Endodermal cell (in vitro differentiated cells): ENCODE data around the gene CCDC142. TPM values are rescaled to one million over a fixed set of nuclear protein-coding genes. Genes with fewer than 3 reads are reported as not detected.

Experiments
- DNase-seq: peaks from one replicate; pipeline ENCODE4 v3.0.0-alpha.2; 2017
- H3K27ac ChIP-seq: 2 replicates; pipeline ENCODE4 v1.5.1; 2013; ENCODE audit warnings: mild to moderate bottlenecking, low read depth, low read length, moderate library complexity
- H3K27me3 ChIP-seq: 2 replicates; pipeline ENCODE4 v1.6.1; 2013; ENCODE audit warnings: mild to moderate bottlenecking, low read length, moderate library complexity; ENCODE audit not compliant: insufficient read depth, control insufficient read depth, poor library complexity, severe bottlenecking
- H3K36me3 ChIP-seq: 2 replicates; pipeline ENCODE4 v1.7.0; 2013; ENCODE audit warnings: mild to moderate bottlenecking, low read length, moderate library complexity; ENCODE audit not compliant: control insufficient read depth, insufficient read depth
- H3K4me1 ChIP-seq: one replicate; pipeline ENCODE4 v1.7.0; 2013; ENCODE audit warnings: low read length; ENCODE audit not compliant: control insufficient read depth, insufficient read depth
- H3K4me3 ChIP-seq: 2 replicates; pipeline ENCODE4 v1.5.1; 2013; ENCODE audit warnings: mild to moderate bottlenecking, low read length, moderate library complexity
- H3K9ac ChIP-seq: 2 replicates; pipeline ENCODE4 v1.6.1; 2013; ENCODE audit warnings: mild to moderate bottlenecking, low read length, moderate library complexity; ENCODE audit not compliant: poor library complexity, severe bottlenecking; ENCODE audit errors: extremely low read depth
- H3K9me3 ChIP-seq: 2 replicates; pipeline ENCODE4 v1.6.1; 2013; ENCODE audit warnings: mild to moderate bottlenecking, low read length, moderate library complexity; ENCODE audit not compliant: control insufficient read depth
- H3K27ac Mint-ChIP-seq: 2 replicates; pipeline ENCODE4 v1.8.0; 2020; ENCODE audit warnings: mixed read lengths
- H3K27me3 Mint-ChIP-seq: 2 replicates; pipeline ENCODE4 v1.8.0; 2021; ENCODE audit warnings: mild to moderate bottlenecking, mixed read lengths; ENCODE audit not compliant: insufficient read depth
- H3K36me3 Mint-ChIP-seq: 2 replicates; pipeline ENCODE4 v1.8.0; 2020; ENCODE audit warnings: low read depth, mixed read lengths
- H3K4me1 Mint-ChIP-seq: 2 replicates; pipeline ENCODE4 v1.8.0; 2020; ENCODE audit warnings: mixed read lengths
- H3K4me3 Mint-ChIP-seq: 2 replicates; pipeline ENCODE4 v1.8.0; 2020; ENCODE audit warnings: mild to moderate bottlenecking, moderate library complexity, mixed read lengths
- H3K9me3 Mint-ChIP-seq: 2 replicates; pipeline ENCODE4 v1.8.0; 2020; ENCODE audit warnings: mild to moderate bottlenecking, mixed read lengths
- WGBS, 2 experiments: methylation state at CpG; one replicate each; pipeline versions ENCODE4 v1.1.5 to v1.1.7; 2013; ENCODE audit warnings: missing lambda C conversion rate in 2 of 2, mixed read lengths in 1 of 2; ENCODE audit not compliant: insufficient coverage in 1 of 2, insufficient read length in 1 of 2; 5-methylcytosine and 5-hydroxymethylcytosine counted together
- total RNA-seq, 2 donors: library from RNA; stranded (reverse); fragmentation: NEBNext Ultra II Directional in 1 of 2; extraction: Animal tissue kit (Norgen Biotek cat#: 25700) in 1 of 2; gene quantifications; 2 replicates in 1 of 2; 3 replicates in 1 of 2; pipeline ENCODE4 v1.2.1, GENCODE V29; 2021
- TF ChIP-seq, protein P1 (sequence below): fragments of 200-600 bp; sonication (generic); conservative IDR thresholded peaks from 2 replicates; pipeline ENCODE4 v1.5.0; 2021; ENCODE audit warnings: antibody characterized with exemption, mild to moderate bottlenecking

Gene CCDC142
- total RNA-seq, 2 donors from 2014 or later, result 19.0 to 24.7 TPM

DNA sequence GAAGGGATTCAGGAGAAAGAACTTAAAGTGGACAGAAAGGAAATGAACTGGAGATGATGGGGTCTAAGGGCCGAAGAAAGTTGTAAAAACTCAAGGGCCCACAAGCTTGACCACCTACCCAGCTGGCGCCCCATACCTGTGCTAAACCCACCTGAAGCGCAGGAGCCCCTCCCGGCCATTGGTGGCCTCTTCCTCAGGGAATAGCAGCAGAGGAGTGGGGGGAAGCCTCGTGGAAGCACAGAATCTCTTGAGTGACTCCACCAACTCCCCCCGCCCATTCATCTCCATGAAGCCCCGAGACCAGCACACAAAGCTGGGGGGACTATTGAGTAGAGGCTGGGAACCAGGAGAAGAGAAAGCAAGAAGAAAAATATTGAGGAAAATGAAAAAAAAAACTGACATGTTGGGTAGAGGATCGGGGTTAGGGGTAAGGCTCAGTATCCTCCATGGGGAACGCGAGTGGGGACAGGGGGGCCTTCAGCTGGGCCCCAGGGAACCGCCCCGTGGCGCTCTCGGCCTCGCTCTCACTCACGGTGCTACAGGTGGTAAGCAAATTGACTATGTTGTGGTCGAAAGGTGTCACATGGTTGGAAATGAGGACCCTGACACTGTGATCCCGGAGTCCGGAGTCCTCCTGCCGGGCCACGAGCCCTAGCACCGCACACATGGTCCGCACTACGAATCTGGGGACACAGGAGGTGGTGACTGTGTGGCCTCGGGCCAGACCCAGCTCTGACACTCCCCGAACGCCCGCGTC lies 46.0 kb upstream of the CCDC142 start:
- Mint-ChIP-seq H3K9me3 (no peaks in the 10 kb centered on the region), H3K4me1 (peaks cover 7% of the 10 kb centered on the region), H3K36me3 (peaks cover 32% of the 10 kb centered on the region), H3K27me3 (peaks cover 5% of the 10 kb centered on the region), H3K4me3 (peak overlapping the region; percentile 98), H3K27ac (peak overlapping the region; percentile 98)
- Histone ChIP-seq H3K9me3 (no peaks in the 10 kb centered on the region), H3K4me3 (peak overlapping the region; percentile 99), H3K9ac (peak overlapping the region; percentile 90), H3K36me3 (peaks cover 35% of the 10 kb centered on the region), H3K27ac (peak overlapping the region; percentile 45), H3K27me3 (peaks cover 4% of the 10 kb centered on the region), H3K4me1 (no peaks in the 10 kb centered on the region)
- DNase-seq, result no peak
- TF ChIP-seq, protein P1, sequence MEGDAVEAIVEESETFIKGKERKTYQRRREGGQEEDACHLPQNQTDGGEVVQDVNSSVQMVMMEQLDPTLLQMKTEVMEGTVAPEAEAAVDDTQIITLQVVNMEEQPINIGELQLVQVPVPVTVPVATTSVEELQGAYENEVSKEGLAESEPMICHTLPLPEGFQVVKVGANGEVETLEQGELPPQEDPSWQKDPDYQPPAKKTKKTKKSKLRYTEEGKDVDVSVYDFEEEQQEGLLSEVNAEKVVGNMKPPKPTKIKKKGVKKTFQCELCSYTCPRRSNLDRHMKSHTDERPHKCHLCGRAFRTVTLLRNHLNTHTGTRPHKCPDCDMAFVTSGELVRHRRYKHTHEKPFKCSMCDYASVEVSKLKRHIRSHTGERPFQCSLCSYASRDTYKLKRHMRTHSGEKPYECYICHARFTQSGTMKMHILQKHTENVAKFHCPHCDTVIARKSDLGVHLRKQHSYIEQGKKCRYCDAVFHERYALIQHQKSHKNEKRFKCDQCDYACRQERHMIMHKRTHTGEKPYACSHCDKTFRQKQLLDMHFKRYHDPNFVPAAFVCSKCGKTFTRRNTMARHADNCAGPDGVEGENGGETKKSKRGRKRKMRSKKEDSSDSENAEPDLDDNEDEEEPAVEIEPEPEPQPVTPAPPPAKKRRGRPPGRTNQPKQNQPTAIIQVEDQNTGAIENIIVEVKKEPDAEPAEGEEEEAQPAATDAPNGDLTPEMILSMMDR, result no peak
- WGBS, 2 experiments, result 18 to 20% methylated on average over 16 to 29 of the region's 29 CpGs

DNA sequence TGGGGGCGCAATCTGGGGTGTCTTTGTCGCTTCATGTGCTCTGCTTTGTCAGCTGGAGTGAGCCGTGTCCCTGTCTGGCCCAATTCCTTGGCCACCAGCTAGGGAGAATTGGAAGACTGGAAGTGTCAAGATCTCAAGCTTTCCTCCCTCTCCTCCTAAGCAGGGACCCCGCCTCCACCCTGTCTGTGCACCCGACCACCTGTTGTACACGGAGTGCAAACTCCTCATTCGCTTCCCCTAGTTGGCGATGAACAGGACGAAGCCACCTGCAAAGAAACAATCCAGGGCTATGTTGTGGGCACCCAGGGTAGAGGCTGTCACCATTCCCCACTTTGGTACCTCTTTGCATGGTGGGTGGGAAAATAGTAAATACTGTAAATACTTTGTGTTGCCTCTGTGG lies 44.9 kb upstream of the CCDC142 start:
- peaks cover 32% of the 10 kb centered on the region for H3K36me3 Mint-ChIP-seq
- no peaks in the 10 kb centered on the region for H3K4me1 ChIP-seq
- peaks cover 7% of the 10 kb centered on the region for H3K4me1 Mint-ChIP-seq
- H3K9me3 ChIP-seq, result no peaks in the 10 kb centered on the region
- no peak overlapping the region for H3K27ac ChIP-seq
- H3K9me3 Mint-ChIP-seq, result no peaks in the 10 kb centered on the region
- H3K27me3 Mint-ChIP-seq, result peaks cover 13% of the 10 kb centered on the region
- peaks cover 15% of the 10 kb centered on the region for H3K27me3 ChIP-seq
- no peak overlapping the region for H3K27ac Mint-ChIP-seq
- DNase-seq, result no peak
- whole genome bisulfite sequencing, 2 experiments, result 94% methylated on average over 9 of the region's 9 CpGs; no CpG with 5 or more reads in 1 of the 2 experiments
- peak overlapping the region; percentile 98 for H3K4me3 Mint-ChIP-seq
- H3K36me3 ChIP-seq, result peaks cover 35% of the 10 kb centered on the region
- H3K9ac ChIP-seq, result no peak overlapping the region
- peak overlapping the region; percentile 99 for H3K4me3 ChIP-seq
- TF ChIP-seq, protein P1, result no peak

DNA sequence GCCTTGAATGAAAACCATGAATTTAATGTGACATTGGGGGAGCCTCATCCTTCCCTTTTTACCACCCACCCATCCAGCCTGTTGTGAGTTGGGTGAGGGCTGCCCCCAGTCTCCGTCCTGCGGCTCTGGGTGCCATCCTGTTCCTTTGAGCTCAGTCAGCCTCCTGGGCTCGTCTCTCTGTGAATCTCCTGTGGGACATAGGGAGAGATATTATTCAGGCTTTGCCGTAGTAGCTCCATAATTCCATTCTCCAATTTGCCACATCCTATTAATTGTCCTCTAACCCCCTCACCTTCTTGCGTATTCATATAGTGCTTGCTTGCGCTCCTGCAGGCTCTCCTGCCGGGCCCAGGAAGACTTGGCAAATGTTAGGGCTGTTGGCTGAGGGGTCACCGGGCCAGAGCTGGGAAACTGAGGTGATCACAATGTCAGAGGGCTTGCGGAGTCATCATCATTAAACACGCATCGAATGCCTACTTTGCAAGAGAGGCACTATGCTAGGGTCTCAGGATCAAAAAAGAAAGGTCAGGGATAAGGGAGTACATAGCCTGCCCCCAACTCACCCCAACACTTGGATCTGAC lies 43.9 kb upstream of the CCDC142 start:
- H3K27ac ChIP-seq, result no peak overlapping the region
- Mint-ChIP-seq H3K36me3 (peaks cover 27% of the 10 kb centered on the region), H3K4me1 (peaks cover 7% of the 10 kb centered on the region), H3K9me3 (no peaks in the 10 kb centered on the region), H3K27me3 (peaks cover 23% of the 10 kb centered on the region), H3K27ac (no peak overlapping the region), H3K4me3 (no peak overlapping the region)
- no peak overlapping the region for H3K9ac ChIP-seq
- peaks cover 25% of the 10 kb centered on the region for H3K27me3 ChIP-seq
- WGBS, 2 experiments, result 96 to 98% methylated on average over 6 to 11 of the region's 11 CpGs
- H3K4me1 ChIP-seq, result no peaks in the 10 kb centered on the region
- DNase-seq, result no peak
- no peak overlapping the region for H3K4me3 ChIP-seq
- H3K36me3 ChIP-seq, result peaks cover 26% of the 10 kb centered on the region
- H3K9me3 ChIP-seq, result no peaks in the 10 kb centered on the region
- TF ChIP-seq, protein P1, result no peak
